GM21529 (cell line): ENCODE measurements around the gene MEGF8.

ENCODE experiments used
- ATAC-seq: cut with Tn5 transposase; IDR thresholded peaks from one replicate; pipeline ENCODE4 v1.9.1; 2021; ENCODE audit not compliant: unreplicated experiment

Gene MEGF8

GRCh38 chr19:42287017-42287826 lies 38.2 kb upstream of the MEGF8 start:
- ATAC-seq: no peak

- no peak for ATAC-seq
Measured at GRCh38 chr19:42287827-42288107, 37.7 kb upstream of the MEGF8 start.

GRCh38 chr19:42288387-42288786 lies 37.0 kb upstream of the MEGF8 start:
- ATAC-seq: no peak

- ATAC-seq: no peak
Measured at GRCh38 chr19:42288881-42289555, 36.4 kb upstream of the MEGF8 start.

- no peak for ATAC-seq
Measured at GRCh38 chr19:42289556-42290041, 35.8 kb upstream of the MEGF8 start.

GRCh38 chr19:42290136-42290522 lies 35.3 kb upstream of the MEGF8 start:
- ATAC-seq: no peak

GRCh38 chr19:42290523-42291434 lies 34.7 kb upstream of the MEGF8 start:
- no peak for ATAC-seq

GRCh38 chr19:42291435-42291810 lies 34.0 kb upstream of the MEGF8 start:
- ATAC-seq: no peak

- ATAC-seq: no peak
Measured at GRCh38 chr19:42292042-42292960, 33.1 kb upstream of the MEGF8 start.

GRCh38 chr19:42292963-42293362 lies 32.5 kb upstream of the MEGF8 start:
- ATAC-seq: no peak

- ATAC-seq: no peak
Measured at GRCh38 chr19:42293540-42293939, 31.9 kb upstream of the MEGF8 start.

GRCh38 chr19:42293948-42294347 lies 31.5 kb upstream of the MEGF8 start:
- no peak for ATAC-seq

- no peak for ATAC-seq
Measured at GRCh38 chr19:42294471-42295137, 30.8 kb upstream of the MEGF8 start.

GRCh38 chr19:42295342-42295741 lies 30.1 kb upstream of the MEGF8 start:
- no peak for ATAC-seq

- peak; percentile 51 for ATAC-seq
Measured at GRCh38 chr19:42295831-42296525, 29.5 kb upstream of the MEGF8 start.

- no peak for ATAC-seq
Measured at GRCh38 chr19:42297039-42297438, 28.4 kb upstream of the MEGF8 start.

- ATAC-seq: peak; percentile 9
Measured at GRCh38 chr19:42301646-42302203, 23.7 kb upstream of the MEGF8 start, which contains the start of gene PRR19. PRR19 (plus strand) TSS chr19:42302132; CDS start chr19:42309585, 7,453 bp downstream.

- no peak for ATAC-seq
Measured at GRCh38 chr19:42303101-42303464, 22.4 kb upstream of the MEGF8 start.

- ATAC-seq: no peak
Measured at GRCh38 chr19:42303876-42304275, 21.6 kb upstream of the MEGF8 start.
